Ovary (tissue), 3 donors: ENCODE results near the gene PDXDC1.
"Not testable (repeated sequence)": the region's sequence is repeated elsewhere in the genome, so short reads cannot be mapped to it uniquely, and the experiment has no call there.

Source experiments
- POLR2A ChIP-seq: fragments of 450-650 bp; IDR thresholded peaks from one replicate; pipeline ENCODE4 v1.6.1; 2017; ENCODE audit warnings: antibody characterized with exemption, mild to moderate bottlenecking, moderate library complexity
- TF ChIP-seq, protein P1 (sequence below), 3 donors: fragments of 450-650 bp in 2 of 3; fragments of 200-600 bp in 1 of 3; IDR thresholded peaks; one replicate each; pipeline versions ENCODE4 v1.5.1 to v1.8.0; 2016 to 2022; ENCODE audit warnings: antibody characterized with exemption in 3 of 3, mild to moderate bottlenecking in 1 of 3
- donor health status: DM: no; HTN: no; CAD: no.

DNA sequence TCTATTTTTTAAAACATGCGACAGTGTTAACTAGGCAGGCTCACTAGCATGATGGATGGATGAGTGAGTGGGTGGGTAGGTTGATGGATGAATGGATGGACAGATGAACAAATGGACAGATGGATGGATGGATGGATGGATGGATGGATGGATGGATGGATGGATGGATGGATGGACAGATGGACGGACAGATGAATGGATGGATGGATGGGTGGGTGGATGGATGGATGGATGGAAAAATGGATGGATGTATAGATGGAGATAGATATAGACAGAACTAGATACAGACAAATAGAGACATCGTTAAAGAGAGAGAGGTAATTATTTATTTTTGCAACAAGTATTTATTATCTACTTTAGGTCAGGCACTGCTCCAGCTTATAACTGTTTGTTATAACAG is 205.1 kb downstream of the PDXDC1 start:
- TF ChIP-seq, protein P1, sequence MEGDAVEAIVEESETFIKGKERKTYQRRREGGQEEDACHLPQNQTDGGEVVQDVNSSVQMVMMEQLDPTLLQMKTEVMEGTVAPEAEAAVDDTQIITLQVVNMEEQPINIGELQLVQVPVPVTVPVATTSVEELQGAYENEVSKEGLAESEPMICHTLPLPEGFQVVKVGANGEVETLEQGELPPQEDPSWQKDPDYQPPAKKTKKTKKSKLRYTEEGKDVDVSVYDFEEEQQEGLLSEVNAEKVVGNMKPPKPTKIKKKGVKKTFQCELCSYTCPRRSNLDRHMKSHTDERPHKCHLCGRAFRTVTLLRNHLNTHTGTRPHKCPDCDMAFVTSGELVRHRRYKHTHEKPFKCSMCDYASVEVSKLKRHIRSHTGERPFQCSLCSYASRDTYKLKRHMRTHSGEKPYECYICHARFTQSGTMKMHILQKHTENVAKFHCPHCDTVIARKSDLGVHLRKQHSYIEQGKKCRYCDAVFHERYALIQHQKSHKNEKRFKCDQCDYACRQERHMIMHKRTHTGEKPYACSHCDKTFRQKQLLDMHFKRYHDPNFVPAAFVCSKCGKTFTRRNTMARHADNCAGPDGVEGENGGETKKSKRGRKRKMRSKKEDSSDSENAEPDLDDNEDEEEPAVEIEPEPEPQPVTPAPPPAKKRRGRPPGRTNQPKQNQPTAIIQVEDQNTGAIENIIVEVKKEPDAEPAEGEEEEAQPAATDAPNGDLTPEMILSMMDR (IDR thresholded peaks at IDR 0.05) = not testable (repeated sequence)
- not testable (repeated sequence) for TF ChIP-seq POLR2A
